GM21381 (cell line): ENCODE data around the gene MYL5.
"Not testable (repeated sequence)": the region's sequence is repeated elsewhere in the genome, so short reads cannot be mapped to it uniquely, and the experiment has no call there.

Experiments
- ATAC-seq: cut with Tn5 transposase; IDR thresholded peaks from one replicate; pipeline ENCODE4 v1.9.1; 2021; ENCODE audit warnings: mild to moderate bottlenecking, moderate library complexity; ENCODE audit not compliant: unreplicated experiment

Gene MYL5

DNA sequence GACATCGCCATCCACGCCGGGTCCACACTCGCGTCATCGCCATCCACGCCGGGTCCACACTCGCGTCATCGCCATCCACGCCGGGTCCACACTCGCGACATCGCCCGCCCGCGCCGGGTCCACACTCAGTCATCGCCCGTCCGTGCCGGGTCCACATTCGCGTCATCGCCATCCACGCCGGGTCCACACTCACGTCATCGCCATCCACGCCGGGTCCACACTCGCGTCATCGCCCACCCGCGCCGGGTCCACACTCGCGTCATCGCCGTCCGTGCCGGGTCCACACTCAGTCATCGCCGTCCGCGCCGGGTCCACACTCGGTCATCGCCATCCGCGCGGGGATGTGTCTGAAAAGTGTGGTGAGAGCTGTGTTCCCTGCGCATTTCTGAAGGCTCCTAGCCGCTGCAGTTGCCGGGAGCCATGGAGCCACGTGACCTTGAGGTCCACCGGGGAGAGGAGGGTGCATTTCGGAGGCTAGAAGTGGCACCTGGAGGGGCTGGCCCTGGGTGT is 48.6 kb downstream of the MYL5 start:
- no peak for ATAC-seq

DNA sequence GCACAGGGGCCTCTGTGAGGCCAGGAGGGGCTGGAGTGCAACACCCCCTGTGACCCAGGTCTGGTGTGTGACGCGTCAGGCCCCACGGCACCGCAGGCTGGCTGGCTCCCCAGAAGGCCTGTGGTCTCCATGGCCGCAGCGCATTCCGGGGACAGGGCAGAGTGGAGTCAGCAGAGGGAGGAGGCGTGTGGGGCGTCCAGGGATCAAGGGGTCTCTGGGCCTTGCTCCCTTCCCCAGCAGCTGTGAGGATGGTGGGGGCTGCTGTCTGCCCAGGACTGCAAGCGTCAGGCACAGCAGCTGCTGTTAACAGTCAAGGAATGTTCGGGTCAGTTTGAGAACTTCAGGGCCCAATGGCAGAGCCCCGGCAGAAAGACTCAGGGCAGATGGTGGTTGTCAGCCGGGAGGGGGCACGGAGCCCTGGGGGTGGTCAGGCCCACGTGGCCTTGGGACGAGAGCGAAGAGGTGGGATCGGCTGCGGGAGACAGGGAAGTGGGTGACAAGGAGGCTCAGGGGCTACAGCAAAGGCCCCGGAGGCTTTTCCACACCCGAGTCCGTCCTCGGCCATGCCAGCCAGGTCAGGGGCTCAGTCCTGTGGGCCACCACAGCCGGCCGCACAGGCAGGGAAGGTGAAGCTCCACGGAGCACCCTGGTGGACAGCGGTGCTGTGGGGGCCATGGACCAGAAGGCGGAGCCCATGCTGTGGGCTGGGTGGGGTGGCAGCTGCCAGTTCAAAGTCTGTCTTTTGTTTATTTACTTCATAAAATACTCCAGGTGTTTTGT is 49.6 kb downstream of the MYL5 start:
- ATAC-seq, result no peak

DNA sequence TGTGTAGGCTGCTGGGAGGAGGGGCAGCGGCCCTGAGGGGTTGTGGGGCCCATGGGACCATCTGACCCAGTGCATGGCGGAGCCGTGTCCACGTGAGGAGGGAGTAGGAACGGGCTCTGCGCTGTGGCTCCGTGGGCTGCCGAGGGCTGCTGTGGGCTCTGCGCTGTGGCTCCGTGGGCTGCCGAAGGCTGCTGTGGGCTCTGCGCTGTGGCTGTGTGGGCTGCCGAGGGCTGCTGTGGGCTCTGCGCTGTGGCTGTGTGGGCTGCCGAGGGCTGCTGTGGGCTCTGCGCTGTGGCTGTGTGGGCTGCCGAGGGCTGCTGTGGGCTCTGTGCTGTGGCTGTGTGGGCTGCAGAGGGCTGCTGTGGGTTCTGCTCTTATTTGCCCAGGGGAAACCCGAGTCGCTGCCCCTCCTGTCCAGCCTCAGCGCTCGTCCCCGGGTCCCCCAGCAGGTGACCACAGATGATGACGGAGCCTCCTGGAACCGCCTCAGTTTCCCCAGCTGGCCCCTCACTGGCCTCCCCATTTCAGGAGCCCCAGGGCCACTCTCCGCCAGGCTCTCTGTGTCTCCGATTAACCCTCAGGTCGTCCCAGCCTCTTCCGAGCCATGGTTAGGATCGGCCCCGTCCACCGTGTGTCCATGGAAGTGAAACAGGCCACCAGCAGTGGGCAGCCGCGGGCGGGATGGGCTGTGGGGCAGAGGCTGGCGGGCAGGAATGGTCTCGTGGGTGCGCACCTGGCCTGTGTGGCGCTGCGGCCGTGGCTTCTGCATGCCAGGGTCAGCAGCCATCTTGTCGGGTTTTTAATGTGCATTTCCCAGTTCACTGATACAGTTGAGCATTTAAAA is 51.3 kb downstream of the MYL5 start:
- ATAC-seq, result no peak

DNA sequence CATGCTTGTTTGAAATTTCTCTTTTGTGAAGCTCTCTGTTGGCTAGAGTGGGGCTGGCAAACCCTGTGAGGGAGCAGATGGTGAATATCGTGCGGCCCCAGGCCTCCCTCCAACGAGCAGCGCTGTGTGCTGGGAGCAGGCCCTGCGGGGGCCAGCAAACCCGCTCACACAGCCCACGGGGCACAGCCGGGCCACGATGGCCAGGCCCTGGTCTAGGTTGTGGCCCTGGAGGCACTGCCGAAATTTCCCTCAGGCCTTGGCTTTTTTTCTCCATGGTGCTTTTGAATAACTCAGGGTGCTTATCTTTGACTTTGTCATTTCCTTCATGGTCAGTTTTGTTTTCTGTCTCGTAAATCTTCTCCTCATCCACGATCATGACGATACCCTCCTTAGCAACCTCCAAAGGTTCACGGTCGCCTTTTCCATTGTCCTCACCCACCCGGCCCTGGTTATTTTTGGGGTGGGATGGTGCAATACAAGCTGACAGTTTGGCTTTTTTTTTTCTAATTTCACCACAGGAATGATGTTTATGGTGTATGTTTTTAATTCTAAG is 52.0 kb downstream of the MYL5 start:
- no peak for ATAC-seq

DNA sequence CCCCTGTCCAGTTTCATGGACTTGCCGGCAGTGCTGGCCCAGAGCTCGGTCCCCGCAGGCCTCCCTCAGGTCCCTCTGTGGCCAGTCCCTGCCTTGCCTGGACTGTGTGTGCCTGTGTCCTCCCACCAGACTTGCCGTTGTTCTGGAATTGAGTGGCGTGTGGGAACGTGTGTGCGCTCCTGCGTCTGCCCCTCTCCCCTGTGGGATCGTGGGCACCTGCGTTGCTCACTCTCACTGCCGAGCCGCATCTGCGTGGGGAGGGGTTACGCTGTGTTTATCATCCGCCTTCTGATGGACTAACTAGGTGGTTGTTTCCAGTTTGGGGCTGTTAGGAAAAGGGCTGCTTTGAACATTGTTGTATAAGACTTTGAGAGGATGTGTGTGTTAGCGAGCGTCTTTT is 52.5 kb downstream of the MYL5 start:
- no peak for ATAC-seq

DNA sequence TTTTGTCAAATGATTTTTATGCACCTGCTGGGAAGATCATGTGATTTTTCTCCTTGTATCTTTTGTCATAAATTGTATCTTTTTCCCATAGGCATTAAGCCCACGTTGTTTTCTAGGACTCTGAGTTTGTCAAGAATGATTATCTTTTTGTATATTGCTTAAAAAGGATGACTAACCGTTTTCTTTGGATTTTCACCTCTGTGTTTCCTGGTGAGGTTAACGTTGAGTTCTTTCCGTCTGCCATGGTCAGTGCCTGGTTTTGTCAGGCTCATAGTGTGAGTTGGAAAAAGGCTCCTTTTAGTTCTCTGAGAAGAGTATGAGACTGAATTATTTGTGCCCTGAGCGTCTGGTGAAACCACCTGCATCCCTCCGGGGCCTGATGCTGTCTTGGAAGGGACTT is 53.2 kb downstream of the MYL5 start:
- no peak for ATAC-seq

DNA sequence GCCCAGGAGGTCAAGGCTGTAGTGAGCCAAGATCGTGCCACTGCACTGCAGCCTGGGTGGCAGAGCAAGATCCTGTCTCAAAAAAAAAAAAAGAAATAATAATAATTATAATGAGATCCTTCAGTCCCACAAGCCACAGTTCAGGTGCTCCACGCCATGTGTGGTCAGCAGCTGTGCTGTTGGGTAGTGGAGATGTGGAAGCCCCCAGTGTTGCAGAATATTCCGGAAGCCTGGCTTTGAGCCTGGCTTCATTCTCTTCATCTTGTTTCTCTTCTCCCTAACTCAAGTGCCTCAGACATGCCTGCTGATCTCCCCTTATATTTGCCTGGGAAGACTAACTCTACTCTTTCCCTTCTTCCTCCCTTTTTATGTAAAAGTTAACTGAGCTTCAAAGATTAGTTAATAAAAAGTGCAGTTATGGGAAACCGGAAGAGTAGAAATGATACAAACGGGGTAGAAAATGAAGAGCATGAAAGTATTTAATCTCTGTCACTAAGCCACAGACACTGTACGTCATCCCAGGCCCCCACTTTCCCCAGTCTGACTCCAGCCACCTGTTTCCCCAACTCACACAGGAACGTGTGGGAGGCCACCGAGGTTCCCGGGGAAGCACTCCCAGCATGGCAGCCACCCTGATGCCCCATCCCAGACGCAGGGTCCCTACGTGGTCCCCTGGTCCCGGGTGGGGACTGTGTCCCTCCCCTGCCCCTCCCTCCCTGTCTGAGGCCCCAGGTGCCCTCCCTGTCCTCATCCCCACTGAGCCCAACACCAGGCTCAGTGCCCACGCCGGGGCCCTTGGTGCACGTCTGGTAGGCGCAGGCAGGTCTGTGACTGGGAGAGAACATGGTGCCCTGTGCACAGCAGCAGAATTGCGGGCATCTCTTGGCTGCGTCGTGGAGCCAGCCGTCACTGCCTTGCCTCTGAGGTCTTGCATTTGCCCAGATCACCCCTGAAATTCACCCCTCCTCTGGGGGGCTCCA is 55.3 kb downstream of the MYL5 start:
- no peak for ATAC-seq

DNA sequence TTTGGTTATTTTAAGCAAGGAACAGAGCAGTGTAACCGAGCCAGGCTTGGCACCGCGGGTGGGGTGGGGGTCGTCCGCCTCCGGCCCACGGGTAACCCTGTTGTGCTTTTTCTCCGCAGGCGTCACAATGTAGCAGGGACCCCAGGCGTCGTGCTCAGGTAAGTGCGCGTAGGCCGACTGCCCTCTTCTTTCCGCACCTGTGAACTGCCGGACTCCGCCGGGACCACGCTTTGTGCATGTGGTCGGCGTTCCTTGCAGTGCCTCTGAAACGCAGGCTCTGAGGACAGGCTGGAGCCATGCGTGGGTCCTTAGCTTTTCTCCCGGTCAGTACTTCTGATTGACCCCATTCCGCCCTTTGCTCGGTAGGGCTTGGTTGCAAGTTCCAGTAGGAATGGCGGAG is 56.2 kb downstream of the MYL5 start:
- ATAC-seq, result no peak

DNA sequence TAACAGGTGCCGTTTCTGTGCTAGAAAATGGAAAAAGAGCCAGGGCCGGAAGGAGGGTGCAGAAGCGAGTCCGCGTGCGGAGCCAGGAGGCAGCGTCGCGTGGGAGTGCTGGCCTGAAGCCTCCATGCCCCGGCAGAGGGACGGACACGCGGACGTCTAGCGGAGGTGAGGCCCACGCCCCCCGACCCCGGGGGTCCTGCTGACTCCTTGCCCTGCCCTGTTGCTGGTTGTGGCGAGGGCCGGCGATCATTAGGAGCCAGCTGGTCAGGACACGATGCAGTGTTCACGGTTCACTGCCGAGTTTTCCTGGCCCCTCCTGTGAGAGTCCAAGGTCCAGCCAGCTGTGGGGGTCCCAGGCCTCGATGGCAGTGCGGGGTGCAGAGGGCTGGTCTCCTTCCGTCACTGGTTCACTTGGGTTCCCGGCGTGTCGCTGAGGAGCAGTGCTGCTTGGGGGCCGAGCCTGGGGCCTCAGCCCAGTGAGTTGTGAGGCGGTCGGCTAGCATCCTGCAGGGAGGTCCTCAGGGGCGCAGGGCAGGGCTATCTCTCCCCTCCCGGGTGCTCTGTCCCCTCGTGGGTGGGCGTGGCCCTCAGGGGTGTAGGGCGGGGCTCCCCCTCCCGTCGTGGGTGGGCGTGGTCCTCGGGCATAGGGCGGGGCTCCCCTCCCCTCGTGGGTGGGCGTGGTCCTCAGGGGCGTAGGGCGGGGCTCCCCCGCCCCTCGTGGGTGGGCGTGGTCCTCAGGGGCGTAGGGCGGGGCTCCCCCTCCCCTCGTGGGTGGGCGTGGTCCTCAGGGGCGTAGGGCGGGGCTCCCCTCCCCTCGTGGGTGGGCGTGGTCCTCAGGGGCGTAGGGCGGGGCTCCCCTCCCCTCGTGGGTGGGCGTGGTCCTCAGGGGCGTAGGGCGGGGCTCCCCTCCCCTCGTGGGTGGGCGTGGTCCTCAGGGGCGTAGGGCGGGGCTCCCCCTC is 56.9 kb downstream of the MYL5 start:
- ATAC-seq, result not testable (repeated sequence)
